Uterus (tissue), 4 donors: ENCODE data around the gene MET. TPM values are rescaled to one million over a fixed set of nuclear protein-coding genes. Genes with fewer than 3 reads are reported as not detected.

Experiments used
- DNase-seq, 2 donors: peaks; one replicate each; pipeline ENCODE4 v3.0.0-alpha.2; 2019 to 2020
- H3K27ac ChIP-seq, 2 donors: fragments of 200-600 bp; sonication (generic); 1 replicate in 1 of 2; 2 replicates in 1 of 2; pipeline ENCODE4 v1.5.1; 2016 to 2018
- H3K27me3 ChIP-seq, 2 donors: fragments of 200-600 bp; sonication (generic); one replicate each; pipeline ENCODE4 v1.5.1; 2018 to 2019; ENCODE audit warnings: control low read depth in 1 of 2
- H3K36me3 ChIP-seq, 2 donors: fragments of 200-600 bp; sonication (generic); one replicate each; pipeline ENCODE4 v1.5.1; 2019; ENCODE audit warnings: control low read depth in 1 of 2
- H3K4me1 ChIP-seq, 2 donors: fragments of 200-600 bp; sonication (generic); one replicate each; pipeline ENCODE4 v1.5.1; 2018 to 2019; ENCODE audit warnings: control low read depth in 1 of 2
- H3K4me3 ChIP-seq, 2 donors: fragments of 200-600 bp; sonication (generic); 1 replicate in 1 of 2; 2 replicates in 1 of 2; pipeline ENCODE4 v1.5.1; 2018 to 2019; ENCODE audit warnings: mild to moderate bottlenecking in 1 of 2
- H3K9me3 ChIP-seq, 2 donors: fragments of 200-600 bp; sonication (generic); one replicate each; pipeline ENCODE4 v1.5.1; 2019; ENCODE audit warnings: control low read depth in 1 of 2
- CTCF ChIP-seq, 4 experiments: fragments of 200-600 bp in 2 of 4; fragments of 450-650 bp in 2 of 4; sonication (generic) in 2 of 4; IDR thresholded peaks; one replicate each; pipeline ENCODE4 v1.5.1; 2016 to 2019; ENCODE audit warnings: antibody characterized with exemption in 4 of 4, mild to moderate bottlenecking in 2 of 4, moderate library complexity in 1 of 4
- POLR2A ChIP-seq, 2 donors: fragments of 450-650 bp; IDR thresholded peaks; one replicate each; pipeline ENCODE4 v1.6.1; 2016; ENCODE audit warnings: antibody characterized with exemption in 2 of 2, mild to moderate bottlenecking in 1 of 2, moderate library complexity in 1 of 2
- intact Hi-C: fragments of 100-400 bp; cut with DNase I; formaldehyde crosslinking; loops from one replicate; pipeline ENCODE4 v1.15.1; 2023; ENCODE audit warnings: low total_unique reads
- total RNA-seq, 4 donors: library from RNA; depleted of rRNA in 3 of 4; stranded (reverse); fragments of >200 nt in 3 of 4; gene quantifications; one replicate each; pipeline versions ENCODE4 v1.1.0 to v1.2.4, GENCODE V29; 2014 to 2023
- donor health status: DM: yes; HTN: yes; CAD: no.

MET gene
- total RNA-seq, 4 donors from 2014 or later = 13.8 to 37.2 (median 35.6) TPM

DNA sequence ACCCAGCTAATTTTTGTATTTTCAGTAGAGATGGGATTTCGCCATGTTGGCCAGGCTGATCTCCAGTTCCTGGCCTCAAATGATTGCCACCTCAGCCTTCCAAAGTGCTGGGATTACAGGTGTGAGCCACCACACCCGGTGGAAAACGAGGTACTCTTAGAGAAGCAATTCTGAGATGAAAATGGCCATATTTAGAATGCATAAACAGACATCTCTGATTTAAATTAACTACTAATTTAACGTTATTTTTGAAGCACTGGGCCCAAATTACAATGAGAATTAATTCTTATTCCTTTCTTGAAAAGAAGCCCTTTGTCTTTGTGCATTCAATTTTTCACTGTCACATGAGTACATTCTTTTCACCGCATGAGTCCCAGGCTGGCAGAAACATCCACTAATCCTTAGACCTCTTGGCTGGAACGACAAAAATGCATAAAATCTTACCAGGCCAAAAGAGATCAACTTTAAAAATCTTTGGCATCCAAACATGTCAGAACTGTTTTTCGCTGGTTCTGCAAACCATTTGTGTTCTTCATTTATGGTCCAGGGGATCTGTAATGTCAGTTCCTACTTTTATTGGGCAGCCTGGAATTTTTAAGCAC is 130.2 kb downstream of the MET start:
- H3K36me3 ChIP-seq = no peaks in the 10 kb centered on the region
- H3K9me3 ChIP-seq = no peaks in the 10 kb centered on the region
- H3K4me3 ChIP-seq = no peak overlapping the region
- H3K4me1 ChIP-seq = peaks cover 0 to 4% of the 10 kb centered on the region in 2 donors
- H3K27ac ChIP-seq = no peak overlapping the region
- intact Hi-C loops = loop anchor here (10.0 kb wide), 2 partner anchors 207 to 547 kb away; no protein-coding TSS in a partner anchor
- H3K27me3 ChIP-seq = no peaks in the 10 kb centered on the region
- TF ChIP-seq CTCF (IDR thresholded peaks at IDR 0.05) (no peak), POLR2A (IDR thresholded peaks at IDR 0.05) (no peak)
- no peak for DNase-seq

- no peak overlapping the region for H3K27ac ChIP-seq
- intact Hi-C loops = loop anchor here (10.0 kb wide), 2 partner anchors 208 to 548 kb away; no protein-coding TSS in a partner anchor
- no peaks in the 10 kb centered on the region for H3K27me3 ChIP-seq
- H3K36me3 ChIP-seq = no peaks in the 10 kb centered on the region
- DNase-seq = no peak
- no peak for TF ChIP-seq POLR2A (IDR thresholded peaks at IDR 0.05)
- peak in 2 of 4 experiments; percentile 14 to 26 for TF ChIP-seq CTCF (IDR thresholded peaks at IDR 0.05)
- H3K4me3 ChIP-seq = no peak overlapping the region
- H3K9me3 ChIP-seq = no peaks in the 10 kb centered on the region
- peaks cover 0 to 4% of the 10 kb centered on the region in 2 donors for H3K4me1 ChIP-seq
Observed at GRCh38 chr7:116802746-116803152, 130.8 kb downstream of the MET start.

DNA sequence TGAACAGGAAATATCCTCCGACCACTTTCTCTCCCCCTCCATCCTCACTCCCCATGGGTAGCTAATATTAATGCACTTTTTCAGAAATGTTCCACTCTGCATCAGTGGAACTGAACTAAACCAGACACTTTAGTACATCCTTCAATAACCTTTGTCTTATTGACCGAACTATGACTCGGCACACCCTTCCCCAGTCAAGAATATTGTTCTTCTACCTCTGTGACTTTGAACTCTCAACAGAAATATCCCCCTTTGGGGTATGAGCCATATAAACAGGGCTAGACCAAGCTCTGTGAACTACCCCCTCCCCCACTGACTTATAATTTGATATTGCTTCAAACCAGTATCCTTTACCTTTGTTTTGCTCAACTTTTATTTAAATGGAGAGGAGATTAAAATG is 132.5 kb downstream of the MET start:
- Histone ChIP-seq H3K27ac (no peak overlapping the region), H3K4me1 (peaks cover 0 to 4% of the 10 kb centered on the region in 2 donors), H3K4me3 (no peak overlapping the region), H3K36me3 (no peaks in the 10 kb centered on the region), H3K9me3 (no peaks in the 10 kb centered on the region), H3K27me3 (no peaks in the 10 kb centered on the region)
- TF ChIP-seq POLR2A (IDR thresholded peaks at IDR 0.05) (no peak), CTCF (IDR thresholded peaks at IDR 0.05) (no peak)
- no peak for DNase-seq
- intact Hi-C loops = loop anchor here (10.0 kb wide), 2 partner anchors 210 to 550 kb away; no protein-coding TSS in a partner anchor

- DNase-seq = no peak
- H3K27me3 ChIP-seq = no peaks in the 10 kb centered on the region
- no peak overlapping the region for H3K4me3 ChIP-seq
- intact Hi-C loops = loop anchor here (10.0 kb wide), 2 partner anchors 210 to 550 kb away; no protein-coding TSS in a partner anchor
- no peak for TF ChIP-seq POLR2A (IDR thresholded peaks at IDR 0.05)
- no peak overlapping the region for H3K27ac ChIP-seq
- H3K4me1 ChIP-seq = peaks cover 0 to 4% of the 10 kb centered on the region in 2 donors
- H3K36me3 ChIP-seq = no peaks in the 10 kb centered on the region
- H3K9me3 ChIP-seq = no peaks in the 10 kb centered on the region
Observed at GRCh38 chr7:116805100-116805544, 133.1 kb downstream of the MET start.

- peaks cover 0 to 4% of the 10 kb centered on the region in 2 donors for H3K4me1 ChIP-seq
- no peaks in the 10 kb centered on the region for H3K36me3 ChIP-seq
- H3K27me3 ChIP-seq = no peaks in the 10 kb centered on the region
- H3K4me3 ChIP-seq = no peak overlapping the region
- TF ChIP-seq CTCF (IDR thresholded peaks at IDR 0.05) (no peak), POLR2A (IDR thresholded peaks at IDR 0.05) (no peak)
- no peak for DNase-seq
- intact Hi-C loops = loop anchor here (10.0 kb wide), 2 partner anchors 211 to 551 kb away; no protein-coding TSS in a partner anchor
- no peaks in the 10 kb centered on the region for H3K9me3 ChIP-seq
- no peak overlapping the region for H3K27ac ChIP-seq
Observed at GRCh38 chr7:116806046-116806944, 134.3 kb downstream of the MET start.
